Mammary epithelial cell (primary cell): ENCODE data around the gene ITGB7.

Experiments
- CTCF ChIP-seq, 2 donors: IDR thresholded peaks in 1 of 2; conservative IDR thresholded peaks in 1 of 2; 2 replicates each; pipeline ENCODE4 v1.5.1; 2011 to 2012; ENCODE audit warnings: inconsistent platforms in 2 of 2, low read length in 2 of 2, mild to moderate bottlenecking in 2 of 2, control low read depth in 1 of 2, low read depth in 1 of 2; ENCODE audit not compliant: insufficient read depth in 1 of 2; ENCODE audit errors: extremely low read depth in 1 of 2
- EZH2 ChIP-seq: IDR thresholded peaks from 2 replicates; pipeline ENCODE4 v1.6.1; 2012; ENCODE audit warnings: low read length, inconsistent platforms, borderline replicate concordance

GRCh38 chr12:53207042-53207441 is at the start of gene ITGB7:
- TF ChIP-seq CTCF (conservative IDR thresholded peaks at IDR 0.05 in 1 of 2, IDR thresholded peaks at IDR 0.05 in 1 of 2; ENCODE audit: extremely low read depth in 1 of 2, insufficient read depth in 1 of 2, low read depth in 1 of 2, low read length in 2 of 2) = no peak
- TF ChIP-seq EZH2 = no peak
